IMR-90 (cell line): ENCODE results near the gene DMD.

Experiments used
- CEBPB ChIP-seq: IDR thresholded peaks from 2 replicates; pipeline ENCODE4 v1.6.1; 2012; ENCODE audit warnings: low read depth, low read length, improper control_type of control experiment
- CTCF ChIP-seq: conservative IDR thresholded peaks from 2 replicates; pipeline ENCODE4 v1.5.1; 2012; ENCODE audit warnings: mild to moderate bottlenecking, low read depth, low read length, improper control_type of control experiment
- SMC3 ChIP-seq: fragments of 150-350 bp; IDR thresholded peaks from 2 replicates; pipeline ENCODE4 v1.6.1; 2016; ENCODE audit warnings: low read depth, mild to moderate bottlenecking, antibody characterized with exemption, low read length, moderate library complexity

DNA sequence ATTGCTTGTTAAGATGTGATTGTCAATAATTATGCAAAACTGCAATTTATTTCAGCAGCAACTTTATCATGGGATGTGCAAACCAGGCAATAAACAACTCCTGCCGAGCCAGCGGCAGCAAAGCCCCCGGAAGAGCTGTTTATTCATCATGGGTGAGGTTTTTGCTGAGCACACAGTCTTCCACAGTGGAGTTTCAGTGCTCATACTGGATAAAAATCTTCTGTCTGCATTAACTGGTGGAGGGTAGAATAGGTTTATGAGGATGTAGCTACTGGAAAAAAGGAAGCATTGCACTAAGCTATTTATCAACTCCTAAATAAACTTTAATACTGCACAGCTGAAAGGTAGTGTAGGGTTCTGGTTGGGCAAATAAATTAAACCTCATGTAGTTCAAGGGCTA, 1582.2 kb downstream of the DMD start:
- TF ChIP-seq CTCF = no peak
- no peak for TF ChIP-seq SMC3
- no peak for TF ChIP-seq CEBPB
